HAP-1 (cell line): ENCODE measurements around the gene CAV1.
A peak's percentile ranks its signal among the peaks of the same experiment; 100 is the strongest.

Experiments used
- DNase-seq, 2 experiments: peaks; one replicate each; pipeline ENCODE4 v3.0.0-alpha.2; 2016 to 2020; ENCODE audit warnings: low spot score in 2 of 2
- H3K27me3 ChIP-seq: fragments of 250-450 bp; sonication (Bioruptor Pico); 2 replicates; pipeline ENCODE4 v1.5.1; 2020; ENCODE audit warnings: low read depth, mild to moderate bottlenecking, moderate library complexity
- H3K36me3 ChIP-seq: fragments of 250-450 bp; sonication (Bioruptor Pico); replicated peaks from 2 replicates; pipeline ENCODE4 v1.5.1; 2020; ENCODE audit warnings: mild to moderate bottlenecking
- H3K4me1 ChIP-seq: fragments of 250-450 bp; sonication (Bioruptor Pico); 2 replicates; pipeline ENCODE4 v1.5.1; 2020; ENCODE audit warnings: mild to moderate bottlenecking
- H3K4me3 ChIP-seq: fragments of 250-450 bp; sonication (Bioruptor Pico); 2 replicates; pipeline ENCODE4 v1.5.1; 2020; ENCODE audit warnings: mild to moderate bottlenecking, moderate library complexity
- H3K9me3 ChIP-seq: fragments of 250-450 bp; sonication (Bioruptor Pico); 2 replicates; pipeline ENCODE4 v1.5.1; 2020; ENCODE audit warnings: mild to moderate bottlenecking, moderate library complexity
- in situ Hi-C: fragments of 300-500 bp; cut with MboI; formaldehyde crosslinking; loops from 3 replicates; pipeline ENCODE4 v1.14.3; 2020; ENCODE audit warnings: low sequenced_read_pairs, inconsistent platforms, mixed read lengths

The CAV1 gene

GRCh38 chr7:116546916-116547315 is 22.1 kb downstream of the CAV1 start:
- Histone ChIP-seq H3K4me3 (no peak overlapping the region), H3K4me1 (no peaks in the 10 kb centered on the region), H3K36me3 (no peaks in the 10 kb centered on the region), H3K27me3 (no peaks in the 10 kb centered on the region), H3K9me3 (no peaks in the 10 kb centered on the region)
- in situ Hi-C loops = no loop called here
- no peak for DNase-seq

- in situ Hi-C loops = no loop called here
- no peaks in the 10 kb centered on the region for H3K27me3 ChIP-seq
- no peaks in the 10 kb centered on the region for H3K36me3 ChIP-seq
- H3K4me3 ChIP-seq = no peak overlapping the region
- no peaks in the 10 kb centered on the region for H3K9me3 ChIP-seq
- no peak for DNase-seq
- no peaks in the 10 kb centered on the region for H3K4me1 ChIP-seq
Measured at GRCh38 chr7:116547347-116547746, 22.5 kb downstream of the CAV1 start.

- Histone ChIP-seq H3K27me3 (no peaks in the 10 kb centered on the region), H3K9me3 (no peaks in the 10 kb centered on the region), H3K36me3 (no peaks in the 10 kb centered on the region), H3K4me1 (no peaks in the 10 kb centered on the region), H3K4me3 (no peak overlapping the region)
- DNase-seq = no peak
- in situ Hi-C loops = no loop called here
Measured at GRCh38 chr7:116548506-116548905, 23.7 kb downstream of the CAV1 start.

DNA sequence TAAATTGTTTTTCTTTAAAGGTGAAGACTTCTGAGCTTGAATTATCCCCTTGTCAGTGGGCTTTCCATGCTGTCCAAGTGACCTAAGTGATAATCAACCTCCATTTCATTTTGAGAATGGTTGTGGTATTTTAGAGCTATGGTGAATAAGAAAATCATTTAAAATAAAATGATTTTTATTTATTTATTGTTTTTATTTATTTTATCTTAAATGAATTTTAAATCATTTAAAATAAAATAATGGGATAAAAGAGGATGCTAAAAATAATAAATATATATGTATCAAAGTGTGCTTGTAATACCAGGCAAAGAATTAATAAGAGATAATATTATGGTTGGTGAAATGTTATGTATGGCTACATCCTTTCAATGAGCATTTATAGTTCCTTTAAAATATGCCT is 24.5 kb downstream of the CAV1 start:
- H3K36me3 ChIP-seq = no peaks in the 10 kb centered on the region
- in situ Hi-C loops = no loop called here
- no peak for DNase-seq
- H3K9me3 ChIP-seq = no peaks in the 10 kb centered on the region
- H3K4me3 ChIP-seq = no peak overlapping the region
- no peaks in the 10 kb centered on the region for H3K4me1 ChIP-seq
- H3K27me3 ChIP-seq = no peaks in the 10 kb centered on the region

GRCh38 chr7:116551692-116552091 is 26.9 kb downstream of the CAV1 start:
- no peak overlapping the region for H3K4me3 ChIP-seq
- no peak for DNase-seq
- no peaks in the 10 kb centered on the region for H3K4me1 ChIP-seq
- no peaks in the 10 kb centered on the region for H3K9me3 ChIP-seq
- H3K36me3 ChIP-seq = no peaks in the 10 kb centered on the region
- no peaks in the 10 kb centered on the region for H3K27me3 ChIP-seq
- in situ Hi-C loops = no loop called here

DNA sequence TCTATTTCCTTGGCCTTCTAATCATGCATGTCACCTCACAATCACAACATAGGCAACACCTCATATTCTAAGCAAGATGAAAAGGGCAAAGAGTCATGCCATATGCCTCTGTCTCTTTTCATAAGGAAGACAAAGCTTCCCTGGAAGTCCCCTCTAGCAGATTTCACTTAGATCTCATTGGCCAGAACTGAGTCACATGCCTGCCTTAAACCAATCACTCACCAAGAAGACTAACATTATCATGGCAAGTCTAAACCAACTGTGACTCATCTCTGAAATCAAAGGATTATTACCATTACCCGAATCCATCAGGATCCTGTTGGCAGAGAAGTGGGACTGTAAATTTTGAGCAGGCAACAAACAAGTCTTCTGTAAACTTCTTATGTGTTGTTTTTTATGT is 27.8 kb downstream of the CAV1 start:
- DNase-seq = no peak
- H3K36me3 ChIP-seq = no peaks in the 10 kb centered on the region
- in situ Hi-C loops = no loop called here

DNA sequence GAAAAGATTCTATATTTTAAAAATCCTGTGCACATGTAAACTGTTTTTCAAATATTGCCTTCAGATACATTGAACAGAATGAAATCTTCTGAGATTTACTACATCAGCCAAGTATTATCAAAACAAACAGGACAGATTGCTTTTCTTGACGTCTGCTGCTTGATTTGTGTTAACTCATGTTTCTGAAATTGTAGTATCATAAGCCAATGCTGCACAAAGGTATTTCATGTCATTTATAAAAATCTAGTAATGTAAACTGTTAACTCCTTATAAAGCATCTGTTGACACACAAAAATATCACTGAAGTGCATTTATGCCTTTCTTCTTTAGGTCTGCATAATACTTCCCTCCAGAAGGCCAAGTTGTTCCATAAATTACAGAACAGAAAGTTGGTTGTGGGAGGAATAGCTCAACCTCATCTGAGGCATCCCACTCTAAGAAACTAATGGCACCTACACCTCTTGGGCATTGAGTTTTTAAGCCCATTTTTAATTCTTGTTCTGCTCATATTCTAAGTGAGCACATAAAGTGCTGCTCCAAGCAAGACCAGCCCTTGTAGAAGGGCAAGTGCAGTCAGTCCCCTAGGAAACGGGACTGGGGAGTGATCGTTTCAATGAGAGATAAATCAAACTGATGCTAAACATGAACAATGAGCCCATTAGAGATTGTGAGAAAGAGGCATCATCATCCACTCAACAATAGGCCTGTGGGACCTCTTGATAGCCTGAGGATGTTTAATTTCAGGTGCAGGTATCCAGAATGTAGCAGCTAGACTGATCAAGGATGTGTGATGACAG is 28.5 kb downstream of the CAV1 start:
- no peaks in the 10 kb centered on the region for H3K4me1 ChIP-seq
- in situ Hi-C loops = no loop called here

More for the DNA sequence above, 27.8 kb downstream of the CAV1 start:
- Histone ChIP-seq H3K4me3 (no peak overlapping the region), H3K4me1 (no peaks in the 10 kb centered on the region), H3K27me3 (no peaks in the 10 kb centered on the region), H3K9me3 (no peaks in the 10 kb centered on the region)

GRCh38 chr7:116554436-116554835 is 29.6 kb downstream of the CAV1 start:
- in situ Hi-C loops = no loop called here
- no peaks in the 10 kb centered on the region for H3K27me3 ChIP-seq
- no peak for DNase-seq
- H3K9me3 ChIP-seq = no peaks in the 10 kb centered on the region
- H3K36me3 ChIP-seq = no peaks in the 10 kb centered on the region
- no peaks in the 10 kb centered on the region for H3K4me1 ChIP-seq
- no peak overlapping the region for H3K4me3 ChIP-seq

More for the DNA sequence above, 28.5 kb downstream of the CAV1 start:
- no peak for DNase-seq
- Histone ChIP-seq H3K4me3 (no peak overlapping the region), H3K9me3 (no peaks in the 10 kb centered on the region), H3K27me3 (no peaks in the 10 kb centered on the region), H3K36me3 (no peaks in the 10 kb centered on the region)

- DNase-seq = no peak
- no peaks in the 10 kb centered on the region for H3K4me1 ChIP-seq
Measured at GRCh38 chr7:116554911-116555310, 30.1 kb downstream of the CAV1 start.

DNA sequence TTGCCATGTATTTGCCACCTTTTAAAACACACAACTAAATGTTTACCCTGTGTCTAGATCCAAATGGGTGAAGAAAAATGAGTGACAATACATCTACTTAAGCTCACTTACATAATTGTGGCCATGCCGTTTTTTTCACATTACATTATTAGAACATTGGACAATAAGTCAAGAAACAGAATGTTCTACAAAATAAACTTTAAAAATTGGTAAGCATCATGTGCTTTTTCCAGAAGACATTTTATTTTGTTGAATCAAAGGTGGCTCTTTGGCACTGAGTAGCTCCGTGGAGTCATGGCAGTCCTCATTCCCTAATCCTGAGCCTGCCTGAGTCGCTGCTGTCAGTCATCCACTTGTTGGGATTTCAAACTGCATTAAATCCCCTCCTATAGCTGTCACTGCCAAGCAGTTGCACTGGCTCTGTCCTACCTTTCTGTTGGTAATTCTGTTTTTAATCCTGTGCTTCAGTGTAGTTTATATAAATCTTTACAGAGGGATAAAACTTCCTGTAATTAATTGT is 32.3 kb downstream of the CAV1 start:
- no peaks in the 10 kb centered on the region for H3K4me1 ChIP-seq
- no peaks in the 10 kb centered on the region for H3K27me3 ChIP-seq
- H3K4me3 ChIP-seq = no peak overlapping the region
- DNase-seq = no peak
- no peaks in the 10 kb centered on the region for H3K9me3 ChIP-seq
- no peaks in the 10 kb centered on the region for H3K36me3 ChIP-seq
- in situ Hi-C loops = no loop called here

More at GRCh38 chr7:116554911-116555310, 30.1 kb downstream of the CAV1 start:
- Histone ChIP-seq H3K36me3 (no peaks in the 10 kb centered on the region), H3K27me3 (no peaks in the 10 kb centered on the region), H3K4me3 (no peak overlapping the region), H3K9me3 (no peaks in the 10 kb centered on the region)
- in situ Hi-C loops = no loop called here

GRCh38 chr7:116557901-116558300 is 33.1 kb downstream of the CAV1 start:
- no peaks in the 10 kb centered on the region for H3K4me1 ChIP-seq
- DNase-seq = no peak
- no peaks in the 10 kb centered on the region for H3K9me3 ChIP-seq
- no peak overlapping the region for H3K4me3 ChIP-seq
- H3K27me3 ChIP-seq = no peaks in the 10 kb centered on the region
- in situ Hi-C loops = no loop called here
- no peaks in the 10 kb centered on the region for H3K36me3 ChIP-seq

- peak in 1 of 2 experiments; percentile 21 for DNase-seq
- Histone ChIP-seq H3K36me3 (no peaks in the 10 kb centered on the region), H3K9me3 (no peaks in the 10 kb centered on the region), H3K4me3 (no peak overlapping the region), H3K4me1 (no peaks in the 10 kb centered on the region), H3K27me3 (peaks cover 11% of the 10 kb centered on the region)
- in situ Hi-C loops = no loop called here
Measured at GRCh38 chr7:116560021-116560970, 35.5 kb downstream of the CAV1 start.

GRCh38 chr7:116561697-116562483 is 37.1 kb downstream of the CAV1 start:
- H3K4me1 ChIP-seq = no peaks in the 10 kb centered on the region
- DNase-seq = no peak
- no peaks in the 10 kb centered on the region for H3K36me3 ChIP-seq

More at GRCh38 chr7:116561697-116562483, 37.1 kb downstream of the CAV1 start:
- H3K9me3 ChIP-seq = no peaks in the 10 kb centered on the region
- in situ Hi-C loops = no loop called here
- H3K4me3 ChIP-seq = no peak overlapping the region
- peaks cover 11% of the 10 kb centered on the region for H3K27me3 ChIP-seq
